HepG2 (cell line): Measurements from ENCODE around the gene ERMAP. TPM values are rescaled to one million over a fixed set of nuclear protein-coding genes. Genes with fewer than 3 reads are reported as not detected.
"Not testable (repeated sequence)": the region's sequence is repeated elsewhere in the genome, so short reads cannot be mapped to it uniquely, and the experiment has no call there.

Experiments used
- ATAC-seq: fragments of 200-7000 bp; cut with Tn5 transposase; 3 replicates; pipeline ENCODE4 v1.9.1; 2020; ENCODE audit warnings: mild to moderate bottlenecking, moderate library complexity
- BruUV-seq: library from RNA; stranded (reverse); fragments of 400-500 nt; replicated peaks from 2 replicates; lab custom pipeline; 2021; lab: Mats Ljungman, UMichigan
- CTCF ChIA-PET: fragments of 300-600 bp; formaldehyde crosslinking; extraction: SDS; loops from one replicate; lab custom pipeline; 2021; ENCODE audit warnings: low total read pairs, inconsistent platforms, low intra/inter-chr PET ratio; lab: Yijun Ruan, JAX
- POLR2A ChIA-PET: fragments of 350-600 bp; sonication (Branson Sonifier 250); formaldehyde crosslinking; loops from one replicate; lab custom pipeline; 2020; ENCODE audit warnings: antibody characterized with exemption, inconsistent platforms; lab: Yijun Ruan, JAX
- DNase-seq: peaks from one replicate; pipeline ENCODE4 v3.0.0-alpha.2; 2015; ENCODE audit warnings: low spot score
- FAIRE-seq: peaks from 3 replicates; lab custom pipeline; 2011; peaks lifted over from hg19 to GRCh38; lab: Jason Lieb, UNC
- H2AFZ ChIP-seq: one replicate; pipeline ENCODE4 v1.6.1; 2011; ENCODE audit warnings: low read length, inconsistent platforms
- H3K27ac ChIP-seq: fragments of 300-600 bp; 3 replicates; pipeline ENCODE4 v1.8.0; 2011; ENCODE audit warnings: mixed run types, mild to moderate bottlenecking, mixed read lengths, low read length, inconsistent platforms; ENCODE audit not compliant: insufficient read depth; ENCODE audit errors: extremely low read length
- H3K27me3 ChIP-seq, 2 experiments: fragments of 200-600 bp in 1 of 2; 2 replicates in 1 of 2; 3 replicates in 1 of 2; pipeline versions ENCODE4 v1.6.0 to v1.8.0; 2011; ENCODE audit warnings: low read length in 2 of 2, mild to moderate bottlenecking in 2 of 2, moderate library complexity in 2 of 2, inconsistent platforms in 1 of 2; ENCODE audit not compliant: insufficient read depth in 2 of 2, control insufficient read depth in 1 of 2
- H3K36me3 ChIP-seq, 2 experiments: fragments of 200-600 bp in 1 of 2; replicated peaks in 1 of 2; 2 replicates in 1 of 2; 3 replicates in 1 of 2; pipeline versions ENCODE4 v1.5.1 to v1.8.0; 2011; ENCODE audit warnings: low read length in 2 of 2, inconsistent platforms in 1 of 2; ENCODE audit not compliant: insufficient read depth in 2 of 2, control insufficient read depth in 1 of 2
- H3K4me1 ChIP-seq: 2 replicates; pipeline ENCODE4 v1.5.1; 2012; ENCODE audit warnings: low read length, inconsistent platforms; ENCODE audit not compliant: insufficient read depth
- H3K4me2 ChIP-seq: 2 replicates; pipeline ENCODE4 v1.6.0; 2011; ENCODE audit warnings: low read depth, low read length, inconsistent platforms
- H3K4me3 ChIP-seq, 3 experiments: fragments of 200-600 bp in 1 of 3; sonication (generic), shearing (Covaris generic) in 1 of 3; replicated peaks in 1 of 3; 2 replicates each; pipeline ENCODE4 v1.5.1; 2011 to 2016; ENCODE audit warnings: low read length in 3 of 3, inconsistent platforms in 2 of 3, low read depth in 2 of 3, mild to moderate bottlenecking in 2 of 3, control low read depth in 1 of 3, mixed read lengths in 1 of 3; ENCODE audit not compliant: insufficient read depth in 1 of 3
- H3K79me2 ChIP-seq: one replicate; pipeline ENCODE4 v1.6.1; 2011; ENCODE audit warnings: low read length, inconsistent platforms; ENCODE audit not compliant: insufficient read depth
- H3K9ac ChIP-seq: 2 replicates; pipeline ENCODE4 v1.6.0; 2011; ENCODE audit warnings: mild to moderate bottlenecking, low read depth, low read length, inconsistent platforms; ENCODE audit not compliant: insufficient read depth
- H3K9me3 ChIP-seq: 2 replicates; pipeline ENCODE4 v1.5.1; 2012; ENCODE audit warnings: mild to moderate bottlenecking, low read length
- H4K20me1 ChIP-seq: 2 replicates; pipeline ENCODE4 v1.6.0; 2011; ENCODE audit warnings: inconsistent platforms, mild to moderate bottlenecking, low read length, moderate library complexity; ENCODE audit not compliant: insufficient read depth
- AGO1 ChIP-seq: fragments of 200-400 bp; formaldehyde crosslinking; IDR thresholded peaks from 2 replicates; pipeline ENCODE4 v1.6.1; 2017; ENCODE audit warnings: mild to moderate bottlenecking, low read depth, low read length, moderate library complexity; ENCODE audit not compliant: poor library complexity, severe bottlenecking
- DMTF1 ChIP-seq: sonication (generic); formaldehyde crosslinking; IDR thresholded peaks from 2 replicates; pipeline ENCODE4 v1.4.0; 2020; ENCODE audit warnings: mild to moderate bottlenecking, missing genetic modification reagents
- E2F2 ChIP-seq: sonication (generic); formaldehyde crosslinking; IDR thresholded peaks from 2 replicates; pipeline ENCODE4 v1.4.0; 2020; ENCODE audit warnings: missing genetic modification reagents, borderline replicate concordance
- WGBS: methylation state at CpG from one replicate; pipeline ENCODE4 v1.1.6; 2017; ENCODE audit warnings: low lambda C conversion rate; 5-methylcytosine and 5-hydroxymethylcytosine counted together
- in situ Hi-C: cut with HindIII; loops from 2 replicates; pipeline ENCODE4 v1.10.0; 2017; ENCODE audit warnings: low pct_unique_long_range_greater_than_20kb; ENCODE audit not compliant: extremely low pct_ligation_motif_present
- intact Hi-C: fragments of 100-400 bp; cut with micrococcal nuclease; formaldehyde crosslinking; loops from one replicate; pipeline ENCODE4 v1.10.0; 2022; ENCODE audit not compliant: unreplicated experiment
- polyA plus RNA-seq, 8 experiments: library from polyadenylated mRNA; depleted of rRNA in 3 of 8; stranded (reverse) in 7 of 8; unstranded in 1 of 8; fragments of >200 nt; fragmentation: Illumina TruSeq in 4 of 8; extraction: Trizol in 4 of 8; gene quantifications; 2 replicates each; pipeline versions ENCODE4 v1.2.1 to v1.2.3, GENCODE V29; 2011 to 2016; ENCODE audit warnings: low read depth in 4 of 8, missing spikeins in 1 of 8, mixed read lengths in 1 of 8; ENCODE audit not compliant: insufficient read depth in 1 of 8
- total RNA-seq, 5 experiments: library from RNA; depleted of rRNA; stranded (reverse); fragments of >200 nt; fragmentation: Illumina TruSeq; extraction: Trizol; gene quantifications; 2 replicates each; pipeline ENCODE4 v1.2.3, GENCODE V29; 2016; ENCODE audit warnings: low read depth in 1 of 5

Gene ERMAP
- total and polyA plus RNA-seq, 2 of the 13 experiments (the other 11 are each of a cell fraction or from before 2014, with no cell fraction given): 2.2 to 4.4 TPM

GRCh38 chr1:42853116-42853884 lies 36.4 kb downstream of the ERMAP start (continued):
- TF ChIP-seq DMTF1 (no peak), E2F2 (CRISPR knock-in tag) (no peak), AGO1 (no peak)
- TF ChIP-seq, all 625 proteins: peak for 0

DNA sequence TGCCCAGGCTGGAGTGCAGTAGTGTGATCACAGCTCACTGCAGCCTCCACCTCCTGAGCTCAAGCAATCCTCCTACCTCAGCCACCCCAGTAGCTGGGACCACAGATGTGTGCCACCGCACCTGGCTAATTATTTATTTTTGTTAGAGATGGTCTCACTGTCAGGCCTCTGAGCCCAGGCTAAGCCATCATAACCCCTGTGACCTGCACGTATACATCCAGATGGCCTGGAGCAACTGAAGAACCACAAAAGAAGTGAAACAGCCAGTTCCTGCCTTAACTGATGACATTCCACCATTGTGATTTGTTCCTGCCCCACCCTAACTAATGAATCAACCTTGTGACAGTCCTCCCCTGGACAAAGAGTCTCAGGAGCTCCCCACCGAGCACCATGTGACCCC lies 39.6 kb downstream of the ERMAP start:
- CTCF ChIA-PET, DNase-seq, in situ Hi-C loops, H3K9me3 ChIP-seq, H3K79me2 ChIP-seq, intact Hi-C loops, H3K27me3 ChIP-seq, H3K36me3 ChIP-seq, H3K27ac ChIP-seq, FAIRE-seq, ATAC-seq, H3K4me3 ChIP-seq, H3K9ac ChIP-seq, H2AFZ ChIP-seq, H3K4me2 ChIP-seq, BruUV-seq, H4K20me1 ChIP-seq: not testable (repeated sequence)
- POLR2A ChIA-PET: interaction anchor here (1.6 kb wide), 1 partner anchor 10 kb away, joined by 5 read pairs; the partner anchor contains the start of gene ZNF691
- peaks cover 11% of the 10 kb centered on the region for H3K4me1 ChIP-seq
- WGBS: 94% methylated on average over 2 of the region's 3 CpGs

DNA sequence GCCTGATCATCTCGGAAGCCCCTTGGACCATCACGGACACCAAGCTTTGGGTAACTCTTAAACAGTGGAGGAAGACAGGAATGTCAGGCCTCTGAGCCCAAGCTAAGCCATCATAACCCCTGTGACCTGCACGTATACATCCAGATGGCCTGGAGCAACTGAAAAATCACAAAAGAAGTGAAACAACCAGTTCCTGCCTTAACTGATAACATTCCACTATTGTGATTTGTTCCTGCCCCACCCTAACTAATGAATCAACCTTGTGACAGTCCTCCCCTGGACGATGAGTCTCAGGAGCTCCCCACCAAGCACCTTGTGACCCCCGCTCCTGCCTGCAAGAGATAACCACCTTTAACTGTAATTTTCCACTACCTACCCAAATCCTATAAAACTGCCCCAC lies 42.4 kb downstream of the ERMAP start:
- ATAC-seq, H3K4me1 ChIP-seq, CTCF ChIA-PET, H3K9me3 ChIP-seq, H3K79me2 ChIP-seq, H3K27ac ChIP-seq, POLR2A ChIA-PET, H2AFZ ChIP-seq, H3K27me3 ChIP-seq, FAIRE-seq, H3K9ac ChIP-seq, DNase-seq, H3K4me3 ChIP-seq, intact Hi-C loops, H3K4me2 ChIP-seq, BruUV-seq, H4K20me1 ChIP-seq, in situ Hi-C loops, H3K36me3 ChIP-seq: not testable (repeated sequence)
- WGBS: 49% methylated on average over 4 of the region's 5 CpGs
